ENCODE results near the gene ZMIZ1.

DNA sequence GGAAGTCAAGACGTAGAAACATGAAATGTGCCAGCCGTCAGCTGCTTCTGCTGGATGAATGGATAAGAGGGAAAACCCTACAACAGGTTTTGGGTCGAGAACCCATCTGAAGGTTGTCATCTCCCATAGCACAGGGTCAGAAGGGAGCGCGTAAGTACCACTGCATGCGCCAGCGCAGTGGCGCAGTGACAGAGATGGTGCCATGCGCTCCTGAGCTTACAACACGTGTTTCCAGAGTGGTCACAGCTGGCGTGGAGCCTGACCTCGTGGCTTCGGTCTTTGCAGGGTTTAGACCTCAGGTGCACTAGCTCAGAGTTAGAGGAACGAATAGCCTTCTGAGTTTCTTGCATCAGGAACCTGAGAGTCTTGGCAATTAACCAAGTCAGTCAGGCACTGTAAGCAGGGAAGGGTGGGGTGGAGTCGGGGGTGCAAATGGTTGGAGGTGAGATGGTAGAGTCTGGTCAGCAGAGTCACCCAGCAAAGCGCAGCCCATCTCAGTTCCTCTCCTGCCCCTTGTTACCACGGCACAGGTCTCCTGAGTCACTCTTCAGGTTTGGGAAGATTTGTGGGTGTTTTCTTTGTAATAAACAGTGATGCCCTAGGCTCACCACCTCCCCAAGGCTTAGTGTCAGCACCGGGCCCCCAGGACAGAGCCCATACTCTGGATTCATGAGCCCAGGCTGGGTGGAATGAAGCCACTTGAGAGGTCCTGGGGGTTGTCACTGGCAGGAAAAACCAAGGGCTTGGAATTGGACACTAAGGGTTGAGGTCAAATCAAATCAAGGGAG lies 194.4 kb downstream of the ZMIZ1 start:
- TF ChIP-seq, protein P1, sequence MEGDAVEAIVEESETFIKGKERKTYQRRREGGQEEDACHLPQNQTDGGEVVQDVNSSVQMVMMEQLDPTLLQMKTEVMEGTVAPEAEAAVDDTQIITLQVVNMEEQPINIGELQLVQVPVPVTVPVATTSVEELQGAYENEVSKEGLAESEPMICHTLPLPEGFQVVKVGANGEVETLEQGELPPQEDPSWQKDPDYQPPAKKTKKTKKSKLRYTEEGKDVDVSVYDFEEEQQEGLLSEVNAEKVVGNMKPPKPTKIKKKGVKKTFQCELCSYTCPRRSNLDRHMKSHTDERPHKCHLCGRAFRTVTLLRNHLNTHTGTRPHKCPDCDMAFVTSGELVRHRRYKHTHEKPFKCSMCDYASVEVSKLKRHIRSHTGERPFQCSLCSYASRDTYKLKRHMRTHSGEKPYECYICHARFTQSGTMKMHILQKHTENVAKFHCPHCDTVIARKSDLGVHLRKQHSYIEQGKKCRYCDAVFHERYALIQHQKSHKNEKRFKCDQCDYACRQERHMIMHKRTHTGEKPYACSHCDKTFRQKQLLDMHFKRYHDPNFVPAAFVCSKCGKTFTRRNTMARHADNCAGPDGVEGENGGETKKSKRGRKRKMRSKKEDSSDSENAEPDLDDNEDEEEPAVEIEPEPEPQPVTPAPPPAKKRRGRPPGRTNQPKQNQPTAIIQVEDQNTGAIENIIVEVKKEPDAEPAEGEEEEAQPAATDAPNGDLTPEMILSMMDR (tag by site-specific recombination; IDR thresholded peaks at IDR 0.05), result no peak
- TF ChIP-seq ZNF747 (tag by site-specific recombination; IDR thresholded peaks at IDR 0.05), result no peak
- TF ChIP-seq TCF7L2 (IDR thresholded peaks at IDR 0.05; ENCODE audit: borderline replicate concordance, low read depth, low read length), result no peak
- TF ChIP-seq, protein P2, sequence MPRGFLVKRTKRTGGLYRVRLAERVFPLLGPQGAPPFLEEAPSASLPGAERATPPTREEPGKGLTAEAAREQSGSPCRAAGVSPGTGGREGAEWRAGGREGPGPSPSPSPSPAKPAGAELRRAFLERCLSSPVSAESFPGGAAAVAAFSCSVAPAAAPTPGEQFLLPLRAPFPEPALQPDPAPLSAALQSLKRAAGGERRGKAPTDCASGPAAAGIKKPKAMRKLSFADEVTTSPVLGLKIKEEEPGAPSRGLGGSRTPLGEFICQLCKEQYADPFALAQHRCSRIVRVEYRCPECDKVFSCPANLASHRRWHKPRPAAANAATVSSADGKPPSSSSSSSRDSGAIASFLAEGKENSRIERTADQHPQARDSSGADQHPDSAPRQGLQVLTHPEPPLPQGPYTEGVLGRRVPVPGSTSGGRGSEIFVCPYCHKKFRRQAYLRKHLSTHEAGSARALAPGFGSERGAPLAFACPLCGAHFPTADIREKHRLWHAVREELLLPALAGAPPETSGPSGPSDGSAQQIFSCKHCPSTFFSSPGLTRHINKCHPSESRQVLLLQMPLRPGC (tag by site-specific recombination; IDR thresholded peaks at IDR 0.05), result no peak
- no peak for TF ChIP-seq YY1 (tag by site-specific recombination; IDR thresholded peaks at IDR 0.05)
- no peak for TF ChIP-seq ZNF121 (tag by site-specific recombination; IDR thresholded peaks at IDR 0.05)
- no peak for TF ChIP-seq KLF10 (tag by site-specific recombination; IDR thresholded peaks at IDR 0.05)
- TF ChIP-seq ZNF707 (tag by site-specific recombination; IDR thresholded peaks at IDR 0.05), result no peak
- TF ChIP-seq, protein P3, sequence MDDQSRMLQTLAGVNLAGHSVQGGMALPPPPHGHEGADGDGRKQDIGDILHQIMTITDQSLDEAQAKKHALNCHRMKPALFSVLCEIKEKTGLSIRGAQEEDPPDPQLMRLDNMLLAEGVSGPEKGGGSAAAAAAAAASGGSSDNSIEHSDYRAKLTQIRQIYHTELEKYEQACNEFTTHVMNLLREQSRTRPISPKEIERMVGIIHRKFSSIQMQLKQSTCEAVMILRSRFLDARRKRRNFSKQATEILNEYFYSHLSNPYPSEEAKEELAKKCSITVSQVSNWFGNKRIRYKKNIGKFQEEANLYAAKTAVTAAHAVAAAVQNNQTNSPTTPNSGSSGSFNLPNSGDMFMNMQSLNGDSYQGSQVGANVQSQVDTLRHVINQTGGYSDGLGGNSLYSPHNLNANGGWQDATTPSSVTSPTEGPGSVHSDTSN (CRISPR knock-in tag; IDR thresholded peaks at IDR 0.05), result no peak
- no peak for TF ChIP-seq ZNF146 (tag by site-specific recombination; IDR thresholded peaks at IDR 0.05)
- TF ChIP-seq ZIC2 (tag by site-specific recombination; IDR thresholded peaks at IDR 0.05), result no peak

Data from HEK293 (cell line).